ENCODE results near the gene ISYNA1.

The ISYNA1 gene

GRCh38 chr19:18435178-18435841 lies 2.6 kb downstream of the ISYNA1 start:
- no peak for DNase-seq (ENCODE audit: low read depth)
- no peak overlapping the region for H3K4me3 ChIP-seq (ENCODE audit: low read depth, low read length)

GRCh38 chr19:18434411-18435175 lies 3.3 kb downstream of the ISYNA1 start:
- no peak overlapping the region for H3K4me3 ChIP-seq (ENCODE audit: low read depth, low read length)
- no peak for DNase-seq (ENCODE audit: low read depth)

GRCh38 chr19:18433735-18434398 lies 4.1 kb downstream of the ISYNA1 start:
- no peak for DNase-seq (ENCODE audit: low read depth)
- H3K4me3 ChIP-seq (ENCODE audit: low read depth, low read length), result peak overlapping the region; percentile 5

- DNase-seq (ENCODE audit: low read depth), result no peak
- H3K4me3 ChIP-seq (ENCODE audit: low read depth, low read length), result peak overlapping the region; percentile 25
These were observed 4.8 kb downstream of the ISYNA1 start for GRCh38 chr19:18433015-18433691.

- no peak for DNase-seq (ENCODE audit: low read depth)
- no peak overlapping the region for H3K4me3 ChIP-seq (ENCODE audit: low read depth, low read length)
These were observed 5.5 kb downstream of the ISYNA1 start for GRCh38 chr19:18432275-18433014.

- DNase-seq (ENCODE audit: low read depth), result no peak
- H3K4me3 ChIP-seq (ENCODE audit: low read depth, low read length), result no peak overlapping the region
These were observed 6.4 kb downstream of the ISYNA1 start for GRCh38 chr19:18431351-18432197.

GRCh38 chr19:18430417-18431144 lies 7.4 kb downstream of the ISYNA1 start:
- no peak for DNase-seq (ENCODE audit: low read depth)
- H3K4me3 ChIP-seq (ENCODE audit: low read depth, low read length), result no peak overlapping the region

GRCh38 chr19:18429717-18430416 lies 8.1 kb downstream of the ISYNA1 start:
- DNase-seq (ENCODE audit: low read depth), result no peak
- no peak overlapping the region for H3K4me3 ChIP-seq (ENCODE audit: low read depth, low read length)

GRCh38 chr19:18428787-18429674 lies 8.9 kb downstream of the ISYNA1 start:
- DNase-seq (ENCODE audit: low read depth), result no peak
- peak overlapping the region; percentile 32 for H3K4me3 ChIP-seq (ENCODE audit: low read depth, low read length)

GRCh38 chr19:18428173-18428786 lies 9.7 kb downstream of the ISYNA1 start:
- H3K4me3 ChIP-seq (ENCODE audit: low read depth, low read length), result no peak overlapping the region
- DNase-seq (ENCODE audit: low read depth), result no peak

- DNase-seq (ENCODE audit: low read depth), result no peak
- H3K4me3 ChIP-seq (ENCODE audit: low read depth, low read length), result no peak overlapping the region
These were observed 10.2 kb downstream of the ISYNA1 start for GRCh38 chr19:18427743-18428113.

- no peak for DNase-seq (ENCODE audit: low read depth)
- no peak overlapping the region for H3K4me3 ChIP-seq (ENCODE audit: low read depth, low read length)
These were observed 10.7 kb downstream of the ISYNA1 start for GRCh38 chr19:18427080-18427742.

- no peak overlapping the region for H3K4me3 ChIP-seq (ENCODE audit: low read depth, low read length)
- DNase-seq (ENCODE audit: low read depth), result no peak
These were observed 11.5 kb downstream of the ISYNA1 start for GRCh38 chr19:18426416-18426767.

- DNase-seq (ENCODE audit: low read depth), result no peak
- no peak overlapping the region for H3K4me3 ChIP-seq (ENCODE audit: low read depth, low read length)
These were observed 12.2 kb downstream of the ISYNA1 start for GRCh38 chr19:18425515-18426415.
